ENCODE results near the gene TRDN. TPM values are rescaled to one million over a fixed set of nuclear protein-coding genes. Genes with fewer than 3 reads are reported as not detected.

The TRDN gene
- total and polyA plus RNA-seq, 2 donors, result 0.18 to 0.38 TPM

Other genes with a start within 250 kb of the TRDN start
- 2.4 TPM for gene NKAIN2, start 166.9 kb upstream of the TRDN start, total RNA-seq
- 1.2 TPM for gene NKAIN2, start 166.9 kb upstream of the TRDN start, polyA plus RNA-seq

Data from thymus (tissue), 2 donors.